Fibroblast of villous mesenchyme (primary cell): Measurements from ENCODE around the gene RCE1. TPM values are rescaled to one million over a fixed set of nuclear protein-coding genes. Genes with fewer than 3 reads are reported as not detected.

Experiments
- DNase-seq: peaks from one replicate; pipeline ENCODE4 v3.0.0-alpha.2; 2010; ENCODE audit warnings: low read depth
- H3K4me3 ChIP-seq: 2 replicates; pipeline ENCODE4 v1.5.1; 2011; ENCODE audit warnings: low read depth, mild to moderate bottlenecking, low read length
- CTCF ChIP-seq: IDR thresholded peaks from 2 replicates; pipeline ENCODE4 v1.5.1; 2012; ENCODE audit warnings: low read depth, mild to moderate bottlenecking, low read length; ENCODE audit not compliant: insufficient read depth
- total RNA-seq: library from RNA; depleted of rRNA; stranded (reverse); fragments of >200 nt; gene quantifications from 2 replicates; pipeline ENCODE4 v1.2.3, GENCODE V29; 2012

The RCE1 gene
- total RNA-seq, 1 donor, result 11.7 TPM

DNA sequence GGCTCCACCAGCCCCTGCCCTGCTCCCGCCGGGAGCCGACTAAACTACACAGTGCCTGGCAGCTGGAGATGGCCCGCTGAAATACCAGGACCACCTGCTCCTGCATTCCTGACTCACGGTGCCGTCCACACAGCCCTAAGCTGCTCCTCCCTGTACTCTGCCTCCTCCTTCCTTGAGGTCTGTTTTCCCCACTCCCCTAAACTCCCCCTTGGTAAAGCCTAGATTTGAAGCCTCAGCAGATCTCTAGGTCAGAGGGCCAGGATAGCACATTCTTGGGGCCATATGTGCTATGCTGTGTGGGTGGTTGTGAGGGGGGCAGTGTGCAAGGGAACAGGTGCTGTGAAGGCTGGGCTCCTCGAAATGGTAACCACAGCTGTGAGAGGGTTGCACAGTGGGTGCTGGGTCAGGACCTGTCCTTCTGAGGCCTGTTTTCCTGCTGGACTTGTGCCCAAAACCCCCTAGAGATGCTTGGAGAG, 23.3 kb downstream of the RCE1 start:
- TF ChIP-seq CTCF, result no peak
- no peak for DNase-seq
- H3K4me3 ChIP-seq, result no peak overlapping the region

DNA sequence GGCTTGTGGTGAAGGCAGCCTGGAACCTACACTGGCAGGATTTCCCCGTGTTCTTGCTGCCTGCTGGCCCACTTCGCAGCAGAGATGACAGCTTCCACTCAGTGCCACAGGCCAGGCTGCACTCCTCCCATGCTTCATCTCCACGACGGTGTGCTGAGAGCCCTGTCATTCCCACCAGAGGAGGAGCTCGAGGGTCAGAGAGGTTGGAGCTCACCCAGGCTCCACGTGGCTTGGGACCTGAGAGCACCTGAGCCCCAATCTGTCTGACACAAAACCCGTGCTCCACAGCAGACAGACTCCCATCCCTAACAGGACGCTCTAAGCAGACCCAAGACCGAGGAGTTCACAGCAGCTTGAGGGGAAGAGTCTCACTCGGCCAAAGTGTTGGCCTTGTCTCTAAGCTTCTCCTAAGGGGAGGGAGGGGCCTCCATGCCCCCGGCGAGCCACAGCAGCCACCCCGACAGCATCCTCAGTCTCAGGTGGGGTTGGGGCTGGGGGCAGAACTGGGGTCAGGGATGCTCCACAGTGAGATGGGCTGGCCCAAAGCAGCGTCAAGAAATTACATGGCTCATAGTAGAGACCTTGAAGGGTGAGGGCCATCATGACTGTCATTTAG, 24.3 kb downstream of the RCE1 start:
- DNase-seq, result no peak
- no peak overlapping the region for H3K4me3 ChIP-seq
- TF ChIP-seq CTCF, result no peak

DNA sequence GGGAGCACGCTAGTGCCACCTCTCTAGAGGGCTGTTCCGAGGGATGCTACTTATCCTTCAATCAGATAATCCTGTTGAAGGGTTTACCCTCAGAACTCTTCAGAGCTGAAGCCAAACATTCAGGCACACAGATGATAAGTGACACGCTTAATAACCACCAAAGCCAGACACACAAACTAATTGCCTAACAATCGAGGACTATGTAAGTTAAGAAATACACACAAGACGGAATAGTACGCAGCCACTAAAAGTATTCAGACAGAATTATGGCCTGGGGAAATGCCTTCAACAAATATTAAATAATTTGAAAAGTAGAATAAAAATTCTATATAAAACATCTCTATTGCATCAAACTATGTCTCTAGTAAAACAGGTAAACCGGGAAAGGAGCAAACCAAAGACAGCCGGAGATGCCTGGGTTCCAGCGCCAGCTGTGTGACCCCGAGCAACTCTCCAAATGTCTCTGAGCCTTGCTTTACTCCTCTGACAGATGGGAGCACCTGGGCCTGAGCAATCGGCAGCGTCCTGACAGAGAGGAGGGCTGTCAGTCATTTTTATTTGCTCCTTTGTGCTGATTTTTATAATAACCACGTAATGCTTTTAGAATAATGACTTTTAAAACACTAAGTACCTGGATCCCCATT, 25.0 kb downstream of the RCE1 start:
- no peak overlapping the region for H3K4me3 ChIP-seq
- no peak for TF ChIP-seq CTCF
- no peak for DNase-seq

DNA sequence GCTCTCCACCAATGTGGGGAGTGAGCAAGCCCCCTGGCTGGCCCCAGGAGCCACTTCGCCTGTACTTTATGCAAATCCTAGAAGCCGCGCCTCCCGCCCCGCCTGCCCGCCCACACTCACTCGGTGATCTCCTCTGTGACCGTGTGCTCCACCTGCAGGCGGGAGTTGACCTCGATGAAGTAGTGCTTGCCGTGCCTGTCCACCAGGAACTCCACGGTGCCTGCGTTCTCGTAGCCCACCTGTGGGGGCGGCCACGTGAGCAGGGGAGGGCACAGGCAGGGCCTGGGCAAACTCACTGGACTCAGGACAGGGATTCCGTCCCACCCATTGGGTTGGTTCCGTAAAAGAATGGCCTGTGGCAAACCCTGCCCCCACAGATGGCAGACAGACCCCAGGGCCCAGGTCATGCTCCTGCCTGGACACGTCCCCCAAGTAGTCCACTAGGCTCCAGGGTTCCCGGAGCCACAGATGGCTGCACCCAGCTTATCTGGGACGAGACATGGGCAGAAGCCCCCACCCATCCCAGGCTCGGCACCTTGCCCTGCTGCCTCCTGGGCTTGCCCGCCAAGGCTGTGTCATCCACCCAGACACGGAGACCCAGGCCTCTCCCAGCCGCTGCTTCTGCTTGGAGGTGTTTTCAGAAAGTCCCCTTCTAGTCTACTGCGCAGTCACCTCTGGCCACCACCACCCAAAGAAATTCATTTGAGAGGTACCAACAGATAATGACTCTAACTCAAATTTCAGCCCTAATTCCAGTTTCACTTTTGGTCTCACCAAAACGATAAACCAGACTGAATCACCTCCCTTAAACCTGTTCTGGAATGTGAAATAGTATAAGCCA, 25.7 kb downstream of the RCE1 start:
- TF ChIP-seq CTCF, result no peak
- no peak overlapping the region for H3K4me3 ChIP-seq
- DNase-seq, result no peak

DNA sequence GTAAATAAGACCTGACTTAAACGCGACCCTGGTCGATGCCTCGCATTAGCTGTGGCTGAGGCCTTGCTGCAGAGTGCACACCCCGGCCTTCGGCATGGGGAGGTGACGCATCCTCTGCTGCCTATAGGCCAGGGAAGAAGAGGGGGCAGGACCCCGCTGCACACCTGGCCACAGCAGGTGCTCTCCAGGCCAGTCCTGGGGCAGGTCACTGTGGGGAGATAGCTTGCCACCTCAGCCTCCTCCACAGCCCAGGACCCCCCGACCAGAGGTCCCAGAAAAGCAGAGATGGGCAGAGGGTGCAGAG, 26.3 kb downstream of the RCE1 start:
- no peak overlapping the region for H3K4me3 ChIP-seq
- TF ChIP-seq CTCF, result no peak
- no peak for DNase-seq

- no peak for TF ChIP-seq CTCF
- H3K4me3 ChIP-seq, result no peak overlapping the region
- DNase-seq, result no peak
Observed at GRCh38 chr11:66870131-66870530, 26.9 kb downstream of the RCE1 start.
